CD4-positive, alpha-beta memory T cell (primary cell): ENCODE data around the gene MEFV. TPM values are rescaled to one million over a fixed set of nuclear protein-coding genes. Genes with fewer than 3 reads are reported as not detected.

Experiments
- CTCF ChIA-PET: fragments of 350-600 bp; sonication (Branson Sonifier 250); formaldehyde crosslinking; loops from one replicate; lab custom pipeline; 2021; ENCODE audit warnings: inconsistent platforms; ENCODE audit not compliant: partially characterized antibody; lab: Charles Lee
- POLR2A ChIA-PET: fragments of 350-600 bp; sonication (Branson Sonifier 250); formaldehyde crosslinking; loops from one replicate; lab custom pipeline; 2021; ENCODE audit not compliant: partially characterized antibody; lab: Charles Lee
- DNase-seq, 5 donors: peaks; one replicate each; pipeline versions ENCODE4 v3.0.0 to v3.0.0-alpha.2; 2020 to 2022; ENCODE audit warnings: mixed read lengths in 1 of 5
- H3K27ac ChIP-seq: one replicate; pipeline ENCODE4 v1.7.0; 2013; ENCODE audit warnings: low read depth, low read length
- H3K27me3 ChIP-seq: 2 replicates; pipeline ENCODE4 v1.7.0; 2013; ENCODE audit warnings: mild to moderate bottlenecking, low read length, moderate library complexity; ENCODE audit not compliant: insufficient read depth
- H3K36me3 ChIP-seq: 2 replicates; pipeline ENCODE4 v1.7.0; 2013; ENCODE audit warnings: mild to moderate bottlenecking, low read length, moderate library complexity; ENCODE audit not compliant: insufficient read depth
- H3K4me1 ChIP-seq: 2 replicates; pipeline ENCODE4 v1.7.0; 2013; ENCODE audit warnings: mild to moderate bottlenecking, low read length, moderate library complexity; ENCODE audit not compliant: insufficient read depth
- H3K4me3 ChIP-seq, 2 donors: one replicate each; pipeline ENCODE4 v1.7.0; 2013; ENCODE audit warnings: low read length in 2 of 2, mild to moderate bottlenecking in 1 of 2
- H3K9me3 ChIP-seq, 2 donors: one replicate each; pipeline ENCODE4 v1.7.0; 2013; ENCODE audit warnings: low read length in 2 of 2, control low read depth in 1 of 2; ENCODE audit not compliant: control insufficient read depth in 1 of 2
- H3K27ac Mint-ChIP-seq, 7 donors: one replicate each; pipeline ENCODE4 v1.8.0; 2020 to 2021; ENCODE audit warnings: mixed read lengths in 7 of 7, mild to moderate bottlenecking in 6 of 7, inconsistent platforms in 3 of 7, moderate library complexity in 3 of 7
- H3K27me3 Mint-ChIP-seq, 2 donors: one replicate each; pipeline ENCODE4 v1.8.0; 2020 to 2021; ENCODE audit warnings: mixed read lengths in 2 of 2
- H3K36me3 Mint-ChIP-seq, 2 donors: one replicate each; pipeline ENCODE4 v1.8.0; 2020 to 2021; ENCODE audit warnings: mixed read lengths in 2 of 2, inconsistent platforms in 1 of 2, mild to moderate bottlenecking in 1 of 2
- H3K4me1 Mint-ChIP-seq, 4 donors: one replicate each; pipeline ENCODE4 v1.8.0; 2020 to 2021; ENCODE audit warnings: mixed read lengths in 4 of 4, mild to moderate bottlenecking in 1 of 4
- H3K4me3 Mint-ChIP-seq, 8 donors: one replicate each; pipeline ENCODE4 v1.8.0; 2020 to 2021; ENCODE audit warnings: mixed read lengths in 8 of 8, mild to moderate bottlenecking in 7 of 8, moderate library complexity in 6 of 8, inconsistent platforms in 3 of 8
- H3K9me3 Mint-ChIP-seq, 8 donors: one replicate each; pipeline ENCODE4 v1.8.0; 2020 to 2021; ENCODE audit warnings: mixed read lengths in 8 of 8, mild to moderate bottlenecking in 5 of 8, inconsistent platforms in 3 of 8, moderate library complexity in 1 of 8
- intact Hi-C: fragments of 100-400 bp; cut with micrococcal nuclease; formaldehyde crosslinking; loops from one replicate; pipeline ENCODE4 v1.15.1; 2023
- polyA plus RNA-seq, 2 donors: library from polyadenylated mRNA; unstranded; fragments of 300-500 nt; fragmentation: Illumina TruSeq; gene quantifications; one replicate each; pipeline ENCODE4 v1.2.3, GENCODE V29; 2021
- total RNA-seq, 2 experiments: library from RNA; stranded (reverse); gene quantifications; one replicate each; pipeline ENCODE4 v1.2.3, GENCODE V29; 2021

MEFV gene
- total and polyA plus RNA-seq, 4 experiments from 2014 or later, result 0.05 to 0.42 (median 0.35) TPM; not detected in 1

GRCh38 chr16:3256866-3257465 lies 533 bp upstream of the MEFV start:
- no peak overlapping the region for H3K4me3 Mint-ChIP-seq
- no peaks in the 10 kb centered on the region for H3K4me1 ChIP-seq
- peaks cover 3 to 5% (median 4%) of the 10 kb centered on the region in 4 donors for H3K4me1 Mint-ChIP-seq
- H3K27ac Mint-ChIP-seq, result no peak overlapping the region
- H3K36me3 Mint-ChIP-seq, result no peaks in the 10 kb centered on the region
- H3K27me3 ChIP-seq, result no peaks in the 10 kb centered on the region
- peaks cover 0 to 2% (median 0%) of the 10 kb centered on the region in 8 donors for H3K9me3 Mint-ChIP-seq
- peaks cover 0 to 2% of the 10 kb centered on the region in 2 donors for H3K27me3 Mint-ChIP-seq
- CTCF ChIA-PET, result interaction anchor here (1.5 kb wide), 1 partner anchor 26 kb away, joined by 3 read pairs; no protein-coding TSS in a partner anchor
- POLR2A ChIA-PET, result no interaction called here
- no peaks in the 10 kb centered on the region for H3K9me3 ChIP-seq
- no peak overlapping the region for H3K4me3 ChIP-seq
- intact Hi-C loops, result no loop called here
- H3K27ac ChIP-seq, result no peak overlapping the region
- H3K36me3 ChIP-seq, result no peaks in the 10 kb centered on the region
- DNase-seq, result no peak

- CTCF ChIA-PET, result no interaction called here
Measured at GRCh38 chr16:3254309-3254708, 2.1 kb downstream of the MEFV start.

GRCh38 chr16:3252967-3253366 lies 3.5 kb downstream of the MEFV start:
- POLR2A ChIA-PET, result no interaction called here

More at GRCh38 chr16:3254309-3254708, 2.1 kb downstream of the MEFV start:
- no peak overlapping the region for H3K27ac ChIP-seq
- peaks cover 0 to 2% of the 10 kb centered on the region in 2 donors for H3K27me3 Mint-ChIP-seq
- intact Hi-C loops, result no loop called here
- no peak overlapping the region for H3K27ac Mint-ChIP-seq
- no peak for DNase-seq
- H3K9me3 ChIP-seq, result no peaks in the 10 kb centered on the region
- no peaks in the 10 kb centered on the region for H3K36me3 ChIP-seq
- H3K4me1 Mint-ChIP-seq, result peaks cover 0 to 1% (median 0%) of the 10 kb centered on the region in 4 donors
- no peaks in the 10 kb centered on the region for H3K4me1 ChIP-seq
- H3K4me3 ChIP-seq, result no peak overlapping the region
- H3K36me3 Mint-ChIP-seq, result no peaks in the 10 kb centered on the region
- H3K27me3 ChIP-seq, result no peaks in the 10 kb centered on the region
- H3K4me3 Mint-ChIP-seq, result no peak overlapping the region
- POLR2A ChIA-PET, result interaction anchor here (2.3 kb wide), 1 partner anchor 9 kb away, joined by 9 read pairs; no protein-coding TSS in a partner anchor
- H3K9me3 Mint-ChIP-seq, result no peaks in the 10 kb centered on the region

GRCh38 chr16:3249451-3249850 lies 7.0 kb downstream of the MEFV start:
- peaks cover 0 to 2% of the 10 kb centered on the region in 2 donors for H3K27me3 Mint-ChIP-seq
- Histone ChIP-seq H3K36me3 (no peaks in the 10 kb centered on the region), H3K27me3 (no peaks in the 10 kb centered on the region), H3K4me3 (no peak overlapping the region), H3K9me3 (no peaks in the 10 kb centered on the region), H3K27ac (no peak overlapping the region), H3K4me1 (no peaks in the 10 kb centered on the region)
- no peak overlapping the region for H3K4me3 Mint-ChIP-seq
- H3K4me1 Mint-ChIP-seq, result no peaks in the 10 kb centered on the region
- peaks cover 0 to 3% (median 0%) of the 10 kb centered on the region in 8 donors for H3K9me3 Mint-ChIP-seq
- POLR2A ChIA-PET, result interaction anchor here (1.0 kb wide), 1 partner anchor 208 kb away, joined by 3 read pairs; no protein-coding TSS in a partner anchor
- CTCF ChIA-PET, result no interaction called here
- H3K27ac Mint-ChIP-seq, result no peak overlapping the region
- intact Hi-C loops, result no loop called here
- H3K36me3 Mint-ChIP-seq, result no peaks in the 10 kb centered on the region
- no peak for DNase-seq

More at GRCh38 chr16:3252967-3253366, 3.5 kb downstream of the MEFV start:
- Mint-ChIP-seq H3K4me1 (no peaks in the 10 kb centered on the region), H3K27me3 (peaks cover 0 to 2% of the 10 kb centered on the region in 2 donors), H3K36me3 (no peaks in the 10 kb centered on the region), H3K27ac (no peak overlapping the region), H3K9me3 (no peaks in the 10 kb centered on the region), H3K4me3 (no peak overlapping the region)
- Histone ChIP-seq H3K27ac (no peak overlapping the region), H3K27me3 (no peaks in the 10 kb centered on the region), H3K4me1 (no peaks in the 10 kb centered on the region), H3K36me3 (no peaks in the 10 kb centered on the region), H3K9me3 (no peaks in the 10 kb centered on the region), H3K4me3 (no peak overlapping the region)
- CTCF ChIA-PET, result interaction anchor here (1.2 kb wide), 1 partner anchor 123 kb away, joined by 3 read pairs; no protein-coding TSS in a partner anchor
- no peak for DNase-seq
- intact Hi-C loops, result no loop called here

- H3K4me3 Mint-ChIP-seq, result no peak overlapping the region
- no peaks in the 10 kb centered on the region for H3K4me1 ChIP-seq
- POLR2A ChIA-PET, result no interaction called here
- H3K4me1 Mint-ChIP-seq, result no peaks in the 10 kb centered on the region
- H3K9me3 ChIP-seq, result no peaks in the 10 kb centered on the region
- DNase-seq, result no peak
- peaks cover 0 to 2% of the 10 kb centered on the region in 2 donors for H3K27me3 Mint-ChIP-seq
- peaks cover 0 to 3% (median 0%) of the 10 kb centered on the region in 8 donors for H3K9me3 Mint-ChIP-seq
- H3K36me3 ChIP-seq, result no peaks in the 10 kb centered on the region
- no peaks in the 10 kb centered on the region for H3K36me3 Mint-ChIP-seq
- CTCF ChIA-PET, result no interaction called here
- H3K27ac Mint-ChIP-seq, result no peak overlapping the region
- no peaks in the 10 kb centered on the region for H3K27me3 ChIP-seq
- intact Hi-C loops, result no loop called here
- H3K4me3 ChIP-seq, result no peak overlapping the region
- no peak overlapping the region for H3K27ac ChIP-seq
Measured at GRCh38 chr16:3249020-3249419, 7.4 kb downstream of the MEFV start.

GRCh38 chr16:3248596-3248995 lies 7.8 kb downstream of the MEFV start:
- Mint-ChIP-seq H3K27me3 (peaks cover 0 to 2% of the 10 kb centered on the region in 2 donors), H3K4me1 (no peaks in the 10 kb centered on the region), H3K27ac (no peak overlapping the region), H3K4me3 (no peak overlapping the region), H3K36me3 (no peaks in the 10 kb centered on the region), H3K9me3 (peaks cover 0 to 3% (median 0%) of the 10 kb centered on the region in 8 donors)
- no peaks in the 10 kb centered on the region for H3K27me3 ChIP-seq
- H3K4me3 ChIP-seq, result no peak overlapping the region
- ChIA-PET POLR2A (no interaction called here), CTCF (no interaction called here)
- intact Hi-C loops, result no loop called here
- no peaks in the 10 kb centered on the region for H3K36me3 ChIP-seq
- no peak overlapping the region for H3K27ac ChIP-seq
- DNase-seq, result no peak
- H3K4me1 ChIP-seq, result no peaks in the 10 kb centered on the region
- no peaks in the 10 kb centered on the region for H3K9me3 ChIP-seq

GRCh38 chr16:3246876-3247275 lies 9.6 kb downstream of the MEFV start:
- no peaks in the 10 kb centered on the region for H3K4me1 Mint-ChIP-seq
- intact Hi-C loops, result no loop called here
- POLR2A ChIA-PET, result no interaction called here
- no peaks in the 10 kb centered on the region for H3K9me3 ChIP-seq
- H3K4me1 ChIP-seq, result no peaks in the 10 kb centered on the region
- peaks cover 0 to 3% (median 0%) of the 10 kb centered on the region in 8 donors for H3K9me3 Mint-ChIP-seq
- DNase-seq, result no peak
- peaks cover 2 to 4% of the 10 kb centered on the region in 2 donors for H3K27me3 Mint-ChIP-seq
- no peaks in the 10 kb centered on the region for H3K36me3 Mint-ChIP-seq
- no peaks in the 10 kb centered on the region for H3K27me3 ChIP-seq
- H3K4me3 Mint-ChIP-seq, result no peak overlapping the region
- no peak overlapping the region for H3K27ac Mint-ChIP-seq
- no peak overlapping the region for H3K27ac ChIP-seq
- no peak overlapping the region for H3K4me3 ChIP-seq
- no peaks in the 10 kb centered on the region for H3K36me3 ChIP-seq
- CTCF ChIA-PET, result no interaction called here
